ENCODE results near the gene RABEP1. TPM values are rescaled to one million over a fixed set of nuclear protein-coding genes. Genes with fewer than 3 reads are reported as not detected.
"Not testable (repeated sequence)": the region's sequence is repeated elsewhere in the genome, so short reads cannot be mapped to it uniquely, and the experiment has no call there.

Gene RABEP1
- total RNA-seq, 1 donor from 2014 or later, result 50.1 TPM

DNA sequence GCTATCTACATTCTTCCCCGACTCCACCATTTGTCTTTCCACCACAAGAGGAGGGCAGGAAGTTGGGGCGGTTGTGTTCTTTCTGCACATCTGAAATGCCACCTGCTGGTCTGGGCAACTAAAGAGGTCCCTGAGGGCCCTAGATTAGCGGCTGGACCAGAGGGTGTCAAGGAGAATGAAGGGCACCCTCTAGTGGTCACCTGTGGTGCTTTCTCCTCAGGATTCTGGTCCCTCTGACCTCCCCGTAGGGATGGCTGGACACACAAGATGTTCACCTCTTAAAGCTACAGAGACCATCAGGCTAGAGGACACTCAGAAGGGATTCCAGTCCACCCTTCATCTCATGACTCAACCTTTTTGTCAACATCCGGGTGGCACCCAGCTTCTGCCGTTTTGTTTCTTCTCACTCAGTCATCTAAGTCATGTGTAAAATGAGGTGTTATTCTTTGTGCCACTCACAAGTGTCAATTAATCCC lies 44.5 kb upstream of the RABEP1 start:
- Mint-ChIP-seq H3K4me1 (ENCODE audit: unreplicated experiment) (no peaks in the 10 kb centered on the region), H3K4me3 (ENCODE audit: unreplicated experiment) (no peak overlapping the region), H3K27ac (ENCODE audit: unreplicated experiment) (no peak overlapping the region), H3K9me3 (ENCODE audit: unreplicated experiment) (no peaks in the 10 kb centered on the region), H3K27me3 (ENCODE audit: unreplicated experiment) (no peaks in the 10 kb centered on the region), H3K36me3 (ENCODE audit: unreplicated experiment) (peaks cover 2% of the 10 kb centered on the region)
- peak; percentile 51 for TF ChIP-seq CTCF (IDR thresholded peaks at IDR 0.05)
- DNase-seq (ENCODE audit: extremely low spot score, unreplicated experiment), result no peak

- H3K9me3 Mint-ChIP-seq (ENCODE audit: unreplicated experiment), result no peaks in the 10 kb centered on the region
- no peak for TF ChIP-seq CTCF (IDR thresholded peaks at IDR 0.05)
- no peaks in the 10 kb centered on the region for H3K27me3 Mint-ChIP-seq (ENCODE audit: unreplicated experiment)
- no peaks in the 10 kb centered on the region for H3K4me1 Mint-ChIP-seq (ENCODE audit: unreplicated experiment)
- H3K27ac Mint-ChIP-seq (ENCODE audit: unreplicated experiment), result no peak overlapping the region
- peaks cover 2% of the 10 kb centered on the region for H3K36me3 Mint-ChIP-seq (ENCODE audit: unreplicated experiment)
- no peak for DNase-seq (ENCODE audit: extremely low spot score, unreplicated experiment)
- H3K4me3 Mint-ChIP-seq (ENCODE audit: unreplicated experiment), result no peak overlapping the region
Measured at GRCh38 chr17:5238333-5238732, 43.8 kb upstream of the RABEP1 start.

GRCh38 chr17:5239769-5240168 lies 42.3 kb upstream of the RABEP1 start:
- not testable (repeated sequence) for H3K4me3 Mint-ChIP-seq (ENCODE audit: unreplicated experiment); H3K27me3 Mint-ChIP-seq (ENCODE audit: unreplicated experiment); H3K4me1 Mint-ChIP-seq (ENCODE audit: unreplicated experiment); DNase-seq (ENCODE audit: extremely low spot score, unreplicated experiment); H3K9me3 Mint-ChIP-seq (ENCODE audit: unreplicated experiment); H3K27ac Mint-ChIP-seq (ENCODE audit: unreplicated experiment); H3K36me3 Mint-ChIP-seq (ENCODE audit: unreplicated experiment)

GRCh38 chr17:5241861-5242671 lies 40.0 kb upstream of the RABEP1 start:
- H3K36me3 Mint-ChIP-seq (ENCODE audit: unreplicated experiment), result no peaks in the 10 kb centered on the region
- H3K27me3 Mint-ChIP-seq (ENCODE audit: unreplicated experiment), result peaks cover 2% of the 10 kb centered on the region
- no peak for TF ChIP-seq CTCF (IDR thresholded peaks at IDR 0.05)
- H3K9me3 Mint-ChIP-seq (ENCODE audit: unreplicated experiment), result no peaks in the 10 kb centered on the region
- no peaks in the 10 kb centered on the region for H3K4me1 Mint-ChIP-seq (ENCODE audit: unreplicated experiment)
- no peak overlapping the region for H3K4me3 Mint-ChIP-seq (ENCODE audit: unreplicated experiment)
- no peak overlapping the region for H3K27ac Mint-ChIP-seq (ENCODE audit: unreplicated experiment)
- DNase-seq (ENCODE audit: extremely low spot score, unreplicated experiment), result no peak

- no peak for DNase-seq (ENCODE audit: extremely low spot score, unreplicated experiment)
- Mint-ChIP-seq H3K9me3 (ENCODE audit: unreplicated experiment) (no peaks in the 10 kb centered on the region), H3K27me3 (ENCODE audit: unreplicated experiment) (peaks cover 2% of the 10 kb centered on the region), H3K36me3 (ENCODE audit: unreplicated experiment) (no peaks in the 10 kb centered on the region), H3K27ac (ENCODE audit: unreplicated experiment) (no peak overlapping the region), H3K4me1 (ENCODE audit: unreplicated experiment) (peaks cover 3% of the 10 kb centered on the region), H3K4me3 (ENCODE audit: unreplicated experiment) (no peak overlapping the region)
- no peak for TF ChIP-seq CTCF (IDR thresholded peaks at IDR 0.05)
Measured at GRCh38 chr17:5247621-5248020, 34.5 kb upstream of the RABEP1 start.

Measured in osteocyte (in vitro differentiated cells).